ENCODE results near the gene PAPPA.

DNA sequence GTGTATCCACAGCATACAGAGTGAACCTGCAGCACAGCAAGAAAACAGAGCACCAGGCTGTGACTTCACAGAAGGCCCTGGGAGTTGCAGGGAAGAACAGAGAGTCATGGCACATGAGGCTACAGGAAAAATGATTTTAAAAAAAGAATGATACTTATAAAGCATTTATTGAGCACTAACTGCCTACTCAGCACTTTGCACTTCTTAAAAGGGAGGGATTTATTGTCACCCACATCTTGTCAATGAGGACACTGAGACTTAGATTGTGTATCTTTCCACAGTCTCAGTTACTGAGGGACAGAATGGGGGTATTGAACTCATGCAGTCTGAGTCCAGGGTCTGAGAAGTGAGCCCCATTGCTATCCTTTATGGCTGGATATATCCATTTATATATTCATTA lies 288.9 kb downstream of the PAPPA start:
- TF ChIP-seq, protein P1, sequence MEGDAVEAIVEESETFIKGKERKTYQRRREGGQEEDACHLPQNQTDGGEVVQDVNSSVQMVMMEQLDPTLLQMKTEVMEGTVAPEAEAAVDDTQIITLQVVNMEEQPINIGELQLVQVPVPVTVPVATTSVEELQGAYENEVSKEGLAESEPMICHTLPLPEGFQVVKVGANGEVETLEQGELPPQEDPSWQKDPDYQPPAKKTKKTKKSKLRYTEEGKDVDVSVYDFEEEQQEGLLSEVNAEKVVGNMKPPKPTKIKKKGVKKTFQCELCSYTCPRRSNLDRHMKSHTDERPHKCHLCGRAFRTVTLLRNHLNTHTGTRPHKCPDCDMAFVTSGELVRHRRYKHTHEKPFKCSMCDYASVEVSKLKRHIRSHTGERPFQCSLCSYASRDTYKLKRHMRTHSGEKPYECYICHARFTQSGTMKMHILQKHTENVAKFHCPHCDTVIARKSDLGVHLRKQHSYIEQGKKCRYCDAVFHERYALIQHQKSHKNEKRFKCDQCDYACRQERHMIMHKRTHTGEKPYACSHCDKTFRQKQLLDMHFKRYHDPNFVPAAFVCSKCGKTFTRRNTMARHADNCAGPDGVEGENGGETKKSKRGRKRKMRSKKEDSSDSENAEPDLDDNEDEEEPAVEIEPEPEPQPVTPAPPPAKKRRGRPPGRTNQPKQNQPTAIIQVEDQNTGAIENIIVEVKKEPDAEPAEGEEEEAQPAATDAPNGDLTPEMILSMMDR (conservative IDR thresholded peaks at IDR 0.05; ENCODE audit: low read length): no peak
- no peak for TF ChIP-seq EZH2phosphoT487 (IDR thresholded peaks at IDR 0.05; ENCODE audit: borderline replicate concordance)
